Right lobe of liver (tissue), 4 donors: Measurements from ENCODE around the gene LSM5.

Source experiments
- CTCF ChIP-seq, 4 donors: fragments of 200-600 bp in 3 of 4; fragments of 450-650 bp in 1 of 4; IDR thresholded peaks; one replicate each; pipeline versions ENCODE4 v1.5.1 to v1.8.0; 2016 to 2022; ENCODE audit warnings: antibody characterized with exemption in 4 of 4, mild to moderate bottlenecking in 2 of 4
- POLR2A ChIP-seq: fragments of 450-650 bp; IDR thresholded peaks from one replicate; pipeline ENCODE4 v1.6.1; 2017; ENCODE audit warnings: antibody characterized with exemption, mild to moderate bottlenecking
- donor health status: DM: no; HTN: no; CAD: no.
- donor health status: DM: no; HTN: no; CAD: no.
- donor health status: DM: no; HTN: yes; CAD: no.

GRCh38 chr7:32537760-32538159, 47.6 kb upstream of the LSM5 start:
- TF ChIP-seq POLR2A = no peak
- no peak for TF ChIP-seq CTCF (IDR thresholded peaks at IDR 0.05)
